Pulmonary artery endothelial cell (primary cell): ENCODE results near the gene TBCCD1. TPM values are rescaled to one million over a fixed set of nuclear protein-coding genes. Genes with fewer than 3 reads are reported as not detected.

Experiments
- total RNA-seq: library from RNA; depleted of rRNA; stranded (reverse); fragments of >200 nt; gene quantifications from 2 replicates; pipeline ENCODE4 v1.2.3, GENCODE V29; 2014

TBCCD1 gene
- total RNA-seq, 1 donor from 2014 or later, result 22.8 TPM

Other genes with a start within 250 kb of the TBCCD1 start
- gene DGKG, start 205.1 kb downstream of the TBCCD1 start, total RNA-seq, result 0.07 and 0.42 TPM in 2 replicates
- 1.1 and 1.4 TPM in 2 replicates for gene CRYGS, start 23.0 kb downstream of the TBCCD1 start, total RNA-seq
- gene DNAJB11, start 3.4 kb upstream of the TBCCD1 start, total RNA-seq, result 56.9 and 96.3 TPM in 2 replicates
- not detected in 2 replicates for gene AHSG, start 45.7 kb upstream of the TBCCD1 start, total RNA-seq
- gene FETUB, start 73.1 kb upstream of the TBCCD1 start, total RNA-seq, result not detected in 2 replicates
- not detected in 2 replicates for gene HRG, start 98.7 kb upstream of the TBCCD1 start, total RNA-seq
- not detected in 2 replicates for gene KNG1, start 150.0 kb upstream of the TBCCD1 start, total RNA-seq
- gene EIF4A2, start 216.2 kb upstream of the TBCCD1 start, total RNA-seq, result 470 and 740 TPM in 2 replicates
- 26.0 and 36.9 TPM in 2 replicates for gene RFC4, start 239.1 kb upstream of the TBCCD1 start, total RNA-seq